ENCODE measurements around the gene ADAMTSL1. TPM values are rescaled to one million over a fixed set of nuclear protein-coding genes. Genes with fewer than 3 reads are reported as not detected.

ADAMTSL1 gene
- total RNA-seq, 1 experiment from 2014 or later: 1.2 TPM

- H4K91ac ChIP-seq (ENCODE audit: insufficient read length, low read depth, low read length): no peak overlapping the region
- H3K4me1 Mint-ChIP-seq: peaks cover 3 to 4% of the 10 kb centered on the region in 2 experiments; a peak in 2 of 4 replicates
- no peaks in the 10 kb centered on the region for H3K9me3 Mint-ChIP-seq
- H3K4ac ChIP-seq (ENCODE audit: low read depth, low read length): no peak overlapping the region
- no peak overlapping the region for H2AK5ac ChIP-seq (ENCODE audit: insufficient read length, low read length)
- H3K79me2 ChIP-seq (ENCODE audit: insufficient read depth, low read length): no peaks in the 10 kb centered on the region
- H3K9ac ChIP-seq (ENCODE audit: extremely low read depth, insufficient read length, low read length): no peak overlapping the region
- no peaks in the 10 kb centered on the region for H3K79me1 ChIP-seq (ENCODE audit: insufficient read depth, low read depth, low read length, poor library complexity, severe bottlenecking)
- H3K4me2 ChIP-seq (ENCODE audit: insufficient read depth, insufficient read length, low read length): no peak overlapping the region
- no peak overlapping the region for H3K56ac ChIP-seq (ENCODE audit: insufficient read length, low read depth, low read length)
- H3K14ac ChIP-seq (ENCODE audit: insufficient read depth, low read length): no peak overlapping the region
- H3K23me2 ChIP-seq (ENCODE audit: insufficient read length, low read depth, low read length, poor library complexity, severe bottlenecking): no peaks in the 10 kb centered on the region
- no peak overlapping the region for H4K8ac ChIP-seq (replicated peaks; ENCODE audit: insufficient read length, low read depth, low read length)
- H4K5ac ChIP-seq (ENCODE audit: insufficient read length, low read depth, low read length): no peak overlapping the region
- no peaks in the 10 kb centered on the region for H3K9me3 ChIP-seq (ENCODE audit: control insufficient read depth, low read depth, low read length)
- no peak overlapping the region for H3K18ac ChIP-seq (ENCODE audit: insufficient read length, low read depth, low read length)
- H3K27me3 ChIP-seq (ENCODE audit: insufficient read depth, low read length): no peaks in the 10 kb centered on the region
- H2BK20ac ChIP-seq (ENCODE audit: low read depth, low read length, poor library complexity, severe bottlenecking): no peak overlapping the region
- no CpG with 5 or more reads among the region's 4 CpGs for WGBS (ENCODE audit: extremely low coverage, insufficient read length, low lambda C conversion rate)
- no peaks in the 10 kb centered on the region for H3K4me1 ChIP-seq (ENCODE audit: insufficient read depth, low read length)
- H2BK5ac ChIP-seq (ENCODE audit: insufficient read length, low read length): no peak overlapping the region
- no peak overlapping the region for H2AFZ ChIP-seq (ENCODE audit: low read length)
- no peak overlapping the region for H3K23ac ChIP-seq (ENCODE audit: insufficient read length, low read depth, low read length)
- DNase-seq: no peak
- H3K4me3 Mint-ChIP-seq: no peak overlapping the region
- H2BK12ac ChIP-seq (ENCODE audit: insufficient read length, low read depth, low read length): no peak overlapping the region
- H4K20me1 ChIP-seq (ENCODE audit: control insufficient read depth, insufficient read depth, insufficient read length): no peaks in the 10 kb centered on the region
- no peaks in the 10 kb centered on the region for H3K27me3 Mint-ChIP-seq (ENCODE audit: low read depth)
- no peak overlapping the region for H2BK15ac ChIP-seq (ENCODE audit: low read depth, low read length)
- no peak overlapping the region; a peak in 2 of 7 replicates for H3K27ac Mint-ChIP-seq
- no peak overlapping the region for H2BK120ac ChIP-seq (ENCODE audit: low read depth, low read length, poor library complexity, severe bottlenecking)
- H3K36me3 Mint-ChIP-seq (ENCODE audit: insufficient read depth in 1 of 3, low read depth in 3 of 3): no peaks in the 10 kb centered on the region
- no peak overlapping the region for H3K27ac ChIP-seq (ENCODE audit: insufficient read length, low read depth, low read length)
- TF ChIP-seq CTCF (conservative IDR thresholded peaks at IDR 0.05): no peak
- H3T11ph ChIP-seq (ENCODE audit: low read length): no peak overlapping the region
These were observed 280.6 kb downstream of the ADAMTSL1 start for GRCh38 chr9:18754537-18754936.

Data from H9 (cell line).